Endothelial cell of umbilical vein (primary cell): Measurements from ENCODE around the gene CPNE6. TPM values are rescaled to one million over a fixed set of nuclear protein-coding genes. Genes with fewer than 3 reads are reported as not detected.

ENCODE experiments used
- BruUV-seq: library from RNA; stranded (reverse); fragments of 400-500 nt; replicated peaks from 2 replicates; lab custom pipeline; 2021; lab: Mats Ljungman, UMichigan
- CTCF ChIA-PET: fragments of 300-600, 350-600 bp; sonication (Branson Sonifier 250); formaldehyde crosslinking; loops from one replicate; lab custom pipeline; 2021; ENCODE audit warnings: antibody characterized with exemption, inconsistent platforms; lab: Charles Lee
- POLR2A ChIA-PET: fragments of 300-600, 350-600 bp; sonication (Branson Sonifier 250); formaldehyde crosslinking; loops from one replicate; lab custom pipeline; 2021; ENCODE audit warnings: antibody characterized with exemption, inconsistent platforms; lab: Charles Lee
- DNase-seq: peaks from one replicate; pipeline ENCODE4 v3.0.0-alpha.2; 2011; ENCODE audit warnings: low read depth, low spot score
- FAIRE-seq: peaks from 2 replicates; lab custom pipeline; 2011; peaks lifted over from hg19 to GRCh38; lab: Jason Lieb, UNC
- H2AFZ ChIP-seq: 2 replicates; pipeline ENCODE4 v1.6.0; 2012; ENCODE audit warnings: low read depth, low read length, control low read depth, inconsistent platforms
- H3K27ac ChIP-seq: 2 replicates; pipeline ENCODE4 v1.5.1; 2011; ENCODE audit warnings: low read depth, mild to moderate bottlenecking, control low read depth, low read length, moderate library complexity; ENCODE audit not compliant: insufficient read depth
- H3K27me3 ChIP-seq, 2 experiments: 2 replicates each; pipeline versions ENCODE4 v1.6.0 to v1.6.1; 2011; ENCODE audit warnings: low read length in 2 of 2, mixed read lengths in 1 of 2; ENCODE audit not compliant: control insufficient read depth in 2 of 2, insufficient read depth in 2 of 2
- H3K36me3 ChIP-seq, 2 experiments: 2 replicates in 1 of 2; 3 replicates in 1 of 2; pipeline ENCODE4 v1.5.1; 2011; ENCODE audit warnings: low read length in 2 of 2, mild to moderate bottlenecking in 1 of 2, moderate library complexity in 1 of 2; ENCODE audit not compliant: control insufficient read depth in 2 of 2, insufficient read depth in 2 of 2; ENCODE audit errors: extremely low read depth in 1 of 2
- H3K4me1 ChIP-seq: 3 replicates; pipeline ENCODE4 v1.5.1; 2011; ENCODE audit warnings: mild to moderate bottlenecking, low read length; ENCODE audit not compliant: control insufficient read depth, insufficient read depth; ENCODE audit errors: extremely low read depth
- H3K4me2 ChIP-seq: 2 replicates; pipeline ENCODE4 v1.6.1; 2011; ENCODE audit warnings: low read length, control low read depth, mixed read lengths; ENCODE audit not compliant: insufficient read depth
- H3K4me3 ChIP-seq, 3 experiments: fragments of 200-600 bp in 1 of 3; sonication (generic), shearing (Covaris generic) in 1 of 3; replicated peaks in 1 of 3; 2 replicates each; pipeline ENCODE4 v1.5.1; 2011 to 2016; ENCODE audit warnings: control low read depth in 3 of 3, low read length in 3 of 3, mild to moderate bottlenecking in 2 of 3, inconsistent platforms in 1 of 3, low read depth in 1 of 3, moderate library complexity in 1 of 3; ENCODE audit not compliant: insufficient read depth in 1 of 3
- H3K79me2 ChIP-seq: 2 replicates; pipeline ENCODE4 v1.6.0; 2012; ENCODE audit warnings: low read length, inconsistent platforms; ENCODE audit not compliant: control insufficient read depth, insufficient read depth
- H3K9ac ChIP-seq: replicated peaks from 2 replicates; pipeline ENCODE3; 2011; ENCODE audit warnings: low read length, control low read depth; ENCODE audit not compliant: insufficient read depth; ENCODE audit errors: extremely low read depth
- H3K9me1 ChIP-seq: replicated peaks from 3 replicates; pipeline ENCODE4 v1.6.0; 2011; ENCODE audit warnings: mild to moderate bottlenecking, low read length; ENCODE audit not compliant: control insufficient read depth, insufficient read depth; ENCODE audit errors: extremely low read depth
- H3K9me3 ChIP-seq: replicated peaks from 2 replicates; pipeline ENCODE4 v1.5.1; 2012; ENCODE audit warnings: low read length, inconsistent platforms; ENCODE audit not compliant: control insufficient read depth, insufficient read depth
- H4K20me1 ChIP-seq: replicated peaks from 2 replicates; pipeline ENCODE3; 2011; ENCODE audit warnings: mild to moderate bottlenecking, low read length; ENCODE audit not compliant: control insufficient read depth, insufficient read depth; ENCODE audit errors: extremely low read depth
- CTCF ChIP-seq, 2 donors: IDR thresholded peaks; 1 replicate in 1 of 2; 2 replicates in 1 of 2; pipeline ENCODE4 v1.5.1; 2011; ENCODE audit warnings: low read length in 2 of 2, mild to moderate bottlenecking in 2 of 2, moderate library complexity in 2 of 2, control low read depth in 1 of 2, inconsistent platforms in 1 of 2, low read depth in 1 of 2; ENCODE audit not compliant: insufficient read depth in 1 of 2; ENCODE audit errors: extremely low read depth in 1 of 2
- EZH2 ChIP-seq: IDR thresholded peaks from 2 replicates; pipeline ENCODE4 v1.6.1; 2012; ENCODE audit warnings: borderline replicate concordance, low read depth, mild to moderate bottlenecking, moderate library complexity, low read length, inconsistent platforms; ENCODE audit not compliant: severe bottlenecking
- FOS ChIP-seq: IDR thresholded peaks from 2 replicates; pipeline ENCODE4 v1.6.1; 2011; ENCODE audit warnings: mild to moderate bottlenecking, low read length, moderate library complexity, borderline replicate concordance; ENCODE audit not compliant: insufficient read depth
- GATA2 ChIP-seq: IDR thresholded peaks from 2 replicates; pipeline ENCODE4 v1.7.0; 2011; ENCODE audit warnings: low read depth, mild to moderate bottlenecking, moderate library complexity, mixed read lengths, low read length; ENCODE audit not compliant: insufficient read length, insufficient read depth
- JUN ChIP-seq: IDR thresholded peaks from 2 replicates; pipeline ENCODE4 v1.6.1; 2011; ENCODE audit warnings: borderline replicate concordance, low read depth; ENCODE audit not compliant: insufficient read length, insufficient read depth
- MAX ChIP-seq: IDR thresholded peaks from 2 replicates; pipeline ENCODE4 v1.6.1; 2011; ENCODE audit not compliant: insufficient read depth, insufficient read length
- MYC ChIP-seq: IDR thresholded peaks from one replicate; pipeline ENCODE4 v1.6.1; 2011; ENCODE audit warnings: mild to moderate bottlenecking, low read depth, low read length
- POLR2A ChIP-seq: IDR thresholded peaks from 2 replicates; pipeline ENCODE4 v1.6.1; 2012; ENCODE audit warnings: low read depth, mild to moderate bottlenecking, control low read depth, low read length
- POLR2AphosphoS5 ChIP-seq: IDR thresholded peaks from 2 replicates; pipeline ENCODE4 v1.6.1; 2012; ENCODE audit warnings: low read depth, mild to moderate bottlenecking, control low read depth, low read length, moderate library complexity; ENCODE audit not compliant: insufficient read depth
- dilution Hi-C: fragments of 300-500 bp; cut with MboI; formaldehyde crosslinking; loops from one replicate; pipeline ENCODE4 v1.15.0; 2019; ENCODE audit warnings: low sequenced_read_pairs; ENCODE audit not compliant: extremely low pct_ligation_motif_present
- intact Hi-C: fragments of 100-400 bp; cut with micrococcal nuclease; formaldehyde crosslinking; loops from one replicate; pipeline ENCODE4 v1.10.0; 2022
- polyA plus RNA-seq, 4 experiments: library from polyadenylated mRNA; depleted of rRNA in 3 of 4; stranded (reverse) in 3 of 4; unstranded in 1 of 4; fragments of >200 nt; gene quantifications; 2 replicates each; pipeline versions ENCODE4 v1.2.1 to v1.2.3, GENCODE V29; 2011 to 2012; ENCODE audit warnings: missing spikeins in 1 of 4
- total RNA-seq: library from RNA; stranded (reverse); gene quantifications from 2 replicates; pipeline ENCODE4 v1.2.3, GENCODE V29; 2021

Gene CPNE6
- total and polyA plus RNA-seq, 2 donors (not counting 3 experiments of a cell fraction or from before 2014, with no cell fraction given) = not detected

GRCh38 chr14:24087004-24087403 lies 15.6 kb downstream of the CPNE6 start:
- TF ChIP-seq POLR2A (no peak), JUN (no peak), POLR2AphosphoS5 (no peak), GATA2 (no peak), MYC (no peak), EZH2 (no peak), MAX (no peak), FOS (no peak), CTCF (IDR thresholded peaks at IDR 0.05; ENCODE audit: extremely low read depth in 1 of 2, insufficient read depth in 1 of 2, low read depth in 1 of 2, low read length in 2 of 2) (no peak)
- ChIA-PET POLR2A (no interaction called here), CTCF (interaction anchor here (1.8 kb wide), 1 partner anchor 29 kb away, joined by 14 read pairs; no protein-coding TSS in a partner anchor)
- Histone ChIP-seq H3K27ac (no peak overlapping the region), H3K9ac (no peak overlapping the region), H2AFZ (no peak overlapping the region), H3K4me3 (no peak overlapping the region), H3K9me1 (no peaks in the 10 kb centered on the region), H3K4me2 (no peak overlapping the region), H3K9me3 (no peaks in the 10 kb centered on the region), H3K79me2 (no peaks in the 10 kb centered on the region), H4K20me1 (no peaks in the 10 kb centered on the region), H3K27me3 (peaks cover 10 to 13% of the 10 kb centered on the region in 2 experiments), H3K36me3 (no peaks in the 10 kb centered on the region), H3K4me1 (no peaks in the 10 kb centered on the region)
- FAIRE-seq = no peak
- DNase-seq = no peak
- intact Hi-C loops = no loop called here
- BruUV-seq = no TSS peak
- dilution Hi-C loops = no loop called here
